ENCODE data around the gene CYB561. TPM values are rescaled to one million over a fixed set of nuclear protein-coding genes. Genes with fewer than 3 reads are reported as not detected.

Gene CYB561
- total RNA-seq, 1 donor from 2014 or later, result 23.0 TPM

- Histone ChIP-seq H3K4me3 (no peak overlapping the region), H3K9me3 (no peaks in the 10 kb centered on the region), H3K4me1 (no peaks in the 10 kb centered on the region), H3K27ac (no peak overlapping the region), H3K36me3 (peaks cover 0 to 6% of the 10 kb centered on the region in 2 donors), H3K27me3 (no peaks in the 10 kb centered on the region)
- DNase-seq (ENCODE audit: low spot score in 2 of 2), result peak in 1 of 2 donors; percentile 43
- no peak for TF ChIP-seq CTCF (IDR thresholded peaks at IDR 0.05)
- intact Hi-C loops (cut with DNase I), result no loop called here
Measured at GRCh38 chr17:63423963-63424362, 22.1 kb downstream of the CYB561 start.

DNA sequence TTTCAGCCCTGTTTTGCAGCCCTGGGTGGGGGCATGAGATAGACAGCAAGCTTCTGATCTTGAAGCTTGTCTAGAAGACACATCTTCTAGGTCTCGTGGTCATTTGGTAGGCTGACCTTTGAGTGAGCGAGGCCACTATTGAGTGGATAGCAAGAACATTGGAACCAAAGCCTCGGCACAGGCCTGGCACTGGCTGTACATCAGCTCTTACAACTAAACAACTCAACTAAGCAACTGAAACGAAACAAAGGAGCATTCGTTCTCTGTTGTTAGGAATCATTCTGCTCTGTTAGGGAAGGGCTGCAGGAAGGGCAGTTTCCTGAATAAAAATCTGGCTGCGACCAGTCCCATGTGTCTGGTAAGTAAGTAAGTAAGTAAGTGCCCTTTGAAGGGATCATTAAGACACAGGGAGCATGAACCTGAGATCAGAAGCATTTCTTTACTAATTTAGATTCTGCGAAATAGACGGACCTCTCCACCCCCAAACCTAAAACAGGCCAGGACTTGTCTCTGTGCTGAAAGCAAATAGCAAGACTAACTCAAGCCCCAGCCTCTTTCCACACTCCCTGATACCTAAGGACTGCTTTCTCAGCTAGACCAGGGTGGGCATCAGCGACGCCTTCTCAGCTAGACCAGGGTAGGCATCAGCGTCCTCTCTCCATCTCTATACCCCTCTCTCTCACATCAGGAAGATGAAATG is 22.7 kb downstream of the CYB561 start:
- TF ChIP-seq CTCF (IDR thresholded peaks at IDR 0.05), result no peak
- no peak overlapping the region for H3K27ac ChIP-seq
- H3K36me3 ChIP-seq, result peaks cover 0 to 6% of the 10 kb centered on the region in 2 donors
- H3K27me3 ChIP-seq, result no peaks in the 10 kb centered on the region
- intact Hi-C loops (cut with DNase I), result no loop called here
- DNase-seq (ENCODE audit: low spot score in 2 of 2), result peak in 1 of 2 donors; percentile 53
- no peak overlapping the region for H3K4me3 ChIP-seq
- no peaks in the 10 kb centered on the region for H3K9me3 ChIP-seq
- H3K4me1 ChIP-seq, result no peaks in the 10 kb centered on the region

- H3K27me3 ChIP-seq, result no peaks in the 10 kb centered on the region
- peak in 1 of 2 donors; percentile 51 for DNase-seq (ENCODE audit: low spot score in 2 of 2)
- no peaks in the 10 kb centered on the region for H3K4me1 ChIP-seq
- H3K4me3 ChIP-seq, result no peak overlapping the region
- TF ChIP-seq CTCF (IDR thresholded peaks at IDR 0.05), result no peak
- peaks cover 0 to 6% of the 10 kb centered on the region in 2 donors for H3K36me3 ChIP-seq
- no peaks in the 10 kb centered on the region for H3K9me3 ChIP-seq
- intact Hi-C loops (cut with DNase I), result no loop called here
- H3K27ac ChIP-seq, result no peak overlapping the region
Measured at GRCh38 chr17:63421681-63422645, 24.1 kb downstream of the CYB561 start.

- Histone ChIP-seq H3K9me3 (no peaks in the 10 kb centered on the region), H3K4me1 (no peaks in the 10 kb centered on the region), H3K4me3 (no peak overlapping the region), H3K36me3 (peaks cover 0 to 6% of the 10 kb centered on the region in 2 donors), H3K27me3 (no peaks in the 10 kb centered on the region), H3K27ac (no peak overlapping the region)
- no peak for TF ChIP-seq CTCF (IDR thresholded peaks at IDR 0.05)
- DNase-seq (ENCODE audit: low spot score in 2 of 2), result no peak
- intact Hi-C loops (cut with DNase I), result no loop called here
Measured at GRCh38 chr17:63420868-63421680, 25.0 kb downstream of the CYB561 start.
